HL-60 (cell line): ENCODE data around the gene ASS1.

ENCODE experiments used
- DNase-seq, 2 experiments: peaks; one replicate each; pipeline ENCODE4 v3.0.0-alpha.2; 2010 to 2020; ENCODE audit warnings: low read depth in 1 of 2, low spot score in 1 of 2
- H3K27ac ChIP-seq: fragments of 250-450 bp; sonication (Bioruptor Pico); replicated peaks from 2 replicates; pipeline ENCODE4 v1.5.1; 2020; ENCODE audit warnings: mild to moderate bottlenecking, moderate library complexity
- H3K27me3 ChIP-seq: fragments of 250-450 bp; sonication (Bioruptor Pico); 2 replicates; pipeline ENCODE4 v1.5.1; 2021; ENCODE audit warnings: mild to moderate bottlenecking, moderate library complexity; ENCODE audit not compliant: insufficient read depth, poor library complexity, severe bottlenecking
- H3K4me3 ChIP-seq: replicated peaks from 2 replicates; pipeline ENCODE4 v1.5.1; 2011; ENCODE audit warnings: mild to moderate bottlenecking, control low read depth, low read length; ENCODE audit not compliant: insufficient read depth
- CTCF ChIP-seq: IDR thresholded peaks from one replicate; pipeline ENCODE4 v1.5.1; 2011; ENCODE audit warnings: low read length, control low read depth, inconsistent platforms; ENCODE audit not compliant: insufficient read depth
- GABPA ChIP-seq: IDR thresholded peaks from 2 replicates; pipeline ENCODE4 v1.6.1; 2012; ENCODE audit warnings: low read depth
- POLR2AphosphoS5 ChIP-seq: IDR thresholded peaks from 2 replicates; pipeline ENCODE4 v1.6.1; 2012; ENCODE audit warnings: low read depth
- REST ChIP-seq: IDR thresholded peaks from 2 replicates; pipeline ENCODE4 v1.6.1; 2012; ENCODE audit warnings: low read depth; ENCODE audit not compliant: insufficient replicate concordance
- SPI1 ChIP-seq: IDR thresholded peaks from 2 replicates; pipeline ENCODE4 v1.6.1; 2012; ENCODE audit warnings: low read depth, mild to moderate bottlenecking, borderline replicate concordance

Gene ASS1

DNA sequence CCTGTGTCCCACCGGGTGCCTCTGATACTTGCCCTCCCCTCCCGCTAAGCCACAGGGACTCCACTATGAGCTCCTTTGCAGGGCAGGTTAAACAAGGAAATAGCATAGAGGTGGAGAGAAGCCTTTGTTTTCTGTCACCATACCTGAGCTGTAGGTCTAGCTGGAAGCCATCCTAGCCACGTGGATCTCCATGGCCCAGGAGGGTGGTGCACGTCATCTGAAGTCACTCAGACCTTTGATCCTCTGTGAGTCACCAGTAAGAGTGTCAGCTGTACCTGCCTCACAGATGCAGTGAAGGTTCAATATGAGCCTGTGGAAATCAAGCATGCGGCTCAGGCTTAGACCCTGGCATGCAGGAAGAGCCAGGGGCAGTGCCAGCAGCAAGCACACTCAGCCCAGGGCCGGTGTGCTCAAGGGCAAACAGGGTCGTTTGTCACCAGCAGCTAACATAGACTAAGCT lies 55.1 kb downstream of the ASS1 start:
- no peak for DNase-seq
- H3K4me3 ChIP-seq: no peak overlapping the region
- TF ChIP-seq SPI1 (no peak), REST (no peak), POLR2AphosphoS5 (no peak), CTCF (no peak), GABPA (no peak)
- no peaks in the 10 kb centered on the region for H3K27me3 ChIP-seq
- no peak overlapping the region for H3K27ac ChIP-seq

- no peak overlapping the region for H3K27ac ChIP-seq
- no peaks in the 10 kb centered on the region for H3K27me3 ChIP-seq
- H3K4me3 ChIP-seq: no peak overlapping the region
- no peak for DNase-seq
- no peak for TF ChIP-seq SPI1
- TF ChIP-seq POLR2AphosphoS5: no peak
- no peak for TF ChIP-seq GABPA
- no peak for TF ChIP-seq REST
- TF ChIP-seq CTCF: no peak
These were observed 55.8 kb downstream of the ASS1 start for GRCh38 chr9:130500340-130501180.

- Histone ChIP-seq H3K27me3 (no peaks in the 10 kb centered on the region), H3K27ac (no peak overlapping the region), H3K4me3 (no peak overlapping the region)
- TF ChIP-seq REST (no peak), POLR2AphosphoS5 (no peak), GABPA (no peak), SPI1 (no peak), CTCF (no peak)
- no peak for DNase-seq
These were observed 56.9 kb downstream of the ASS1 start for GRCh38 chr9:130501639-130502038.
